OCI-LY7 (cell line): ENCODE results near the gene MIS18A.

Experiments used
- CTCF ChIP-seq: fragments of 200-600 bp; sonication (generic); conservative IDR thresholded peaks from 2 replicates; pipeline ENCODE4 v1.5.1; 2014; ENCODE audit warnings: mild to moderate bottlenecking, antibody characterized with exemption, low read length, moderate library complexity, mixed read lengths
- EZH2phosphoT487 ChIP-seq: fragments of 200-600 bp; sonication (generic); IDR thresholded peaks from 2 replicates; pipeline ENCODE4 v1.6.1; 2018; ENCODE audit warnings: low read depth, borderline replicate concordance, mild to moderate bottlenecking, mixed run types, antibody characterized with exemption, low read length, moderate library complexity, mixed read lengths

DNA sequence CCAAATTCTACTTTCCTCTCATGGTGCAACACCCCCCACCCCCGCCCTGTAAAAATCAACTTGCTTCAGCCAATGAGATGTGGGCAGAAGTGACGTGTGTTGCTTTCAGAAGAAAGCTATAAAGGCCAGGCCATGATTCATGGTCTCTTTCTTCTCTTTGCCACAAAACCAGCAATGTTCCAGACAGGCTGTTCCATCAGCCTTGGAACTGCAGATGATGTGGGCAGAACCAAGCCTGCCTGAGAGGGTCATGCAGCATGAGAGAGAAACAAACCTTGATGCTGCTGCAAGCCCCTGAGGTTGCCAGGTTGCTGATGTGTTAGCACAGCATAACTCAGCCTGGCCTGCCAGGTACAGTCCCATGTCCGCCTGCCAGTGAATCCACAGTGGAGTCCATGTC lies 41.8 kb downstream of the MIS18A start:
- TF ChIP-seq CTCF = no peak
- TF ChIP-seq EZH2phosphoT487 = no peak
